IMR-90 (cell line): ENCODE measurements around the gene EMSY. TPM values are rescaled to one million over a fixed set of nuclear protein-coding genes. Genes with fewer than 3 reads are reported as not detected.

Experiments used
- ATAC-seq: fragments of 200-7000 bp; cut with Tn5 transposase; 2 replicates; pipeline ENCODE4 v1.9.1; 2020; ENCODE audit warnings: low read depth, mild to moderate bottlenecking, moderate library complexity
- BruUV-seq: library from RNA; stranded (reverse); fragments of 400-500 nt; replicated peaks from 2 replicates; lab custom pipeline; 2021; lab: Mats Ljungman, UMichigan
- CTCF ChIA-PET: fragments of 300-600 bp; formaldehyde crosslinking; extraction: SDS; loops from one replicate; lab custom pipeline; 2021; ENCODE audit warnings: antibody characterized with exemption; lab: Yijun Ruan, JAX
- POLR2A ChIA-PET: fragments of 300-600 bp; sonication (Branson Sonifier 250); formaldehyde crosslinking; loops from one replicate; lab custom pipeline; 2022; ENCODE audit warnings: antibody characterized with exemption; ENCODE audit not compliant: unreplicated experiment; lab: Charles Lee
- DNase-seq: peaks from one replicate; pipeline ENCODE4 v3.0.0; 2013
- H2AFZ ChIP-seq: replicated peaks from 2 replicates; pipeline ENCODE3; 2013; ENCODE audit warnings: low read length, mild to moderate bottlenecking; ENCODE audit not compliant: poor library complexity
- H2AK5ac ChIP-seq: 2 replicates; pipeline ENCODE4 v1.6.1; 2013; ENCODE audit warnings: low read depth, low read length, inconsistent platforms
- H2AK9ac ChIP-seq: replicated peaks from 2 replicates; pipeline ENCODE3; 2013; ENCODE audit warnings: mild to moderate bottlenecking, low read depth, low read length, moderate library complexity; ENCODE audit not compliant: poor library complexity
- H2BK120ac ChIP-seq: 2 replicates; pipeline ENCODE4 v1.6.1; 2013; ENCODE audit warnings: low read depth, low read length, inconsistent platforms
- H2BK15ac ChIP-seq: 3 replicates; pipeline ENCODE4 v1.6.1; 2013; ENCODE audit warnings: low read depth, low read length, inconsistent platforms
- H2BK20ac ChIP-seq: 2 replicates; pipeline ENCODE4 v1.6.1; 2013; ENCODE audit warnings: low read depth, mild to moderate bottlenecking, inconsistent platforms, low read length, moderate library complexity
- H2BK5ac ChIP-seq: 2 replicates; pipeline ENCODE4 v1.6.1; 2013; ENCODE audit warnings: mild to moderate bottlenecking, low read depth, low read length, inconsistent platforms; ENCODE audit not compliant: poor library complexity, severe bottlenecking
- H3K14ac ChIP-seq: replicated peaks from 2 replicates; pipeline ENCODE4 v1.6.1; 2013; ENCODE audit warnings: low read depth, low read length, inconsistent platforms
- H3K18ac ChIP-seq: 2 replicates; pipeline ENCODE4 v1.6.1; 2013; ENCODE audit warnings: low read depth, low read length, control low read depth
- H3K23ac ChIP-seq: 2 replicates; pipeline ENCODE4 v1.6.1; 2013; ENCODE audit warnings: low read depth, low read length, inconsistent platforms
- H3K27ac ChIP-seq: 2 replicates; pipeline ENCODE4 v1.5.1; 2013; ENCODE audit warnings: mild to moderate bottlenecking, control low read depth, low read length; ENCODE audit not compliant: insufficient read depth
- H3K27me3 ChIP-seq: 2 replicates; pipeline ENCODE4 v1.6.1; 2013; ENCODE audit warnings: low read length; ENCODE audit not compliant: control insufficient read depth, insufficient read depth
- H3K36me3 ChIP-seq: 2 replicates; pipeline ENCODE4 v1.6.1; 2013; ENCODE audit warnings: low read length, mixed read lengths; ENCODE audit not compliant: control insufficient read depth, insufficient read depth
- H3K4ac ChIP-seq: 2 replicates; pipeline ENCODE4 v1.6.1; 2013; ENCODE audit warnings: low read depth, low read length, inconsistent platforms
- H3K4me1 ChIP-seq: 2 replicates; pipeline ENCODE4 v1.6.1; 2013; ENCODE audit warnings: low read length, mixed read lengths; ENCODE audit not compliant: control insufficient read depth, insufficient read depth
- H3K4me2 ChIP-seq: 2 replicates; pipeline ENCODE4 v1.6.1; 2013; ENCODE audit warnings: low read depth, mild to moderate bottlenecking, control low read depth, low read length, moderate library complexity
- H3K4me3 ChIP-seq: 2 replicates; pipeline ENCODE4 v1.5.1; 2013; ENCODE audit warnings: low read depth, mild to moderate bottlenecking, control low read depth, low read length, moderate library complexity; ENCODE audit not compliant: insufficient read depth
- H3K56ac ChIP-seq: 2 replicates; pipeline ENCODE4 v1.6.1; 2013; ENCODE audit warnings: low read length, inconsistent platforms; ENCODE audit not compliant: insufficient read depth; ENCODE audit errors: extremely low read depth
- H3K79me1 ChIP-seq, 2 experiments: 2 replicates each; pipeline ENCODE4 v1.6.1; 2013; ENCODE audit warnings: low read length in 2 of 2, inconsistent platforms in 1 of 2, low read depth in 1 of 2
- H3K9ac ChIP-seq: 2 replicates; pipeline ENCODE4 v1.6.1; 2013; ENCODE audit warnings: low read depth, low read length, control low read depth
- H3K9me1 ChIP-seq: 2 replicates; pipeline ENCODE4 v1.6.1; 2013; ENCODE audit warnings: low read length, inconsistent platforms; ENCODE audit not compliant: insufficient read depth
- H3K9me3 ChIP-seq: 2 replicates; pipeline ENCODE4 v1.6.1; 2013; ENCODE audit warnings: low read length; ENCODE audit not compliant: control insufficient read depth, insufficient read depth
- H4K20me1 ChIP-seq: 2 replicates; pipeline ENCODE4 v1.6.1; 2013; ENCODE audit warnings: low read length, inconsistent platforms; ENCODE audit not compliant: insufficient read depth
- H4K5ac ChIP-seq: 2 replicates; pipeline ENCODE4 v1.6.1; 2013; ENCODE audit warnings: mild to moderate bottlenecking, low read depth, low read length, control low read depth
- H4K8ac ChIP-seq, 2 experiments: 2 replicates each; pipeline ENCODE4 v1.6.1; 2013; ENCODE audit warnings: low read depth in 2 of 2, low read length in 2 of 2, control low read depth in 1 of 2, inconsistent platforms in 1 of 2
- H4K91ac ChIP-seq: 2 replicates; pipeline ENCODE4 v1.6.1; 2013; ENCODE audit warnings: low read depth, low read length, inconsistent platforms; ENCODE audit not compliant: insufficient read depth
- CEBPB ChIP-seq: IDR thresholded peaks from 2 replicates; pipeline ENCODE4 v1.6.1; 2012; ENCODE audit warnings: low read depth, low read length, improper control_type of control experiment
- FOS ChIP-seq: fragments of 150-350 bp; IDR thresholded peaks from 2 replicates; pipeline ENCODE4 v1.6.1; 2016; ENCODE audit warnings: low read depth, low read length
- RCOR1 ChIP-seq: IDR thresholded peaks from 2 replicates; pipeline ENCODE4 v1.6.1; 2012; ENCODE audit warnings: mild to moderate bottlenecking, low read length, improper control_type of control experiment; ENCODE audit not compliant: insufficient replicate concordance
- SMC3 ChIP-seq: fragments of 150-350 bp; IDR thresholded peaks from 2 replicates; pipeline ENCODE4 v1.6.1; 2016; ENCODE audit warnings: low read depth, mild to moderate bottlenecking, antibody characterized with exemption, low read length, moderate library complexity
- USF2 ChIP-seq: fragments of 150-350 bp; IDR thresholded peaks from 2 replicates; pipeline ENCODE4 v1.6.1; 2017; ENCODE audit warnings: mild to moderate bottlenecking, antibody characterized with exemption, low read length, low read depth
- WGBS, 2 experiments: methylation state at CpG; one replicate each; pipeline versions ENCODE4 v1.1.5 to v1.1.7; 2013; ENCODE audit warnings: missing lambda C conversion rate in 2 of 2; ENCODE audit not compliant: insufficient read length in 1 of 2; ENCODE audit errors: extremely low coverage in 2 of 2; 5-methylcytosine and 5-hydroxymethylcytosine counted together
- dilution Hi-C: fragments of 300-500 bp; cut with HindIII; formaldehyde crosslinking; loops from one replicate; pipeline ENCODE4 v1.14.3; 2018; ENCODE audit warnings: low sequenced_read_pairs; ENCODE audit not compliant: unreplicated experiment
- in situ Hi-C: fragments of 300-500 bp; cut with MboI; formaldehyde crosslinking; loops from 3 replicates; pipeline ENCODE4 v1.14.3; 2019; ENCODE audit warnings: low sequenced_read_pairs, inconsistent platforms, mixed read lengths
- intact Hi-C: fragments of 100-400 bp; cut with micrococcal nuclease; formaldehyde crosslinking; loops from 2 replicates; pipeline ENCODE4 v1.10.0; 2022
- polyA plus RNA-seq, 3 experiments: library from polyadenylated mRNA; depleted of rRNA; stranded (reverse); fragments of >200 nt; gene quantifications; 2 replicates each; pipeline ENCODE4 v1.2.3, GENCODE V29; 2012; ENCODE audit warnings: low replicate concordance in 1 of 3
- total RNA-seq: library from RNA; depleted of rRNA; stranded (reverse); fragments of >200 nt; gene quantifications from 2 replicates; pipeline ENCODE4 v1.2.3, GENCODE V29; 2012

Gene EMSY
- total and polyA plus RNA-seq, 2 of the 4 experiments (the other 2 are of a cell fraction): 14.1 to 22.0 TPM

GRCh38 chr11:76589964-76590950 lies 145.4 kb downstream of the EMSY start:
- no peak overlapping the region for H3K23ac ChIP-seq
- in situ Hi-C loops (no loop called here), intact Hi-C loops (no loop called here), dilution Hi-C loops (no loop called here)
- H2BK20ac ChIP-seq: no peak overlapping the region
- H4K91ac ChIP-seq: no peak overlapping the region
- no CpG with 5 or more reads among the region's 9 CpGs for WGBS, 2 experiments
- H4K8ac ChIP-seq: no peak overlapping the region
- no peaks in the 10 kb centered on the region for H3K79me1 ChIP-seq
- H3K56ac ChIP-seq: no peak overlapping the region
- ATAC-seq (no peak), DNase-seq (no peak)
- no peak overlapping the region for H3K4me3 ChIP-seq
- no peak overlapping the region for H2AFZ ChIP-seq
- H2AK5ac ChIP-seq: no peak overlapping the region
- no peak overlapping the region for H3K4ac ChIP-seq
- peaks cover 5% of the 10 kb centered on the region; the same call in 1 of the 2 replicates for H3K27me3 ChIP-seq
- peaks cover 2% of the 10 kb centered on the region; the same call in 1 of the 2 replicates for H3K9me3 ChIP-seq
- no peaks in the 10 kb centered on the region for H3K36me3 ChIP-seq
- H2AK9ac ChIP-seq: no peak overlapping the region
- no peaks in the 10 kb centered on the region for H4K20me1 ChIP-seq
- no peak overlapping the region for H3K18ac ChIP-seq
- ChIA-PET CTCF (no interaction called here), POLR2A (no interaction called here)
- H3K4me2 ChIP-seq: no peak overlapping the region
- H3K9me1 ChIP-seq: no peaks in the 10 kb centered on the region; the same call in 1 of the 2 replicates
- H4K5ac ChIP-seq: no peak overlapping the region
- BruUV-seq: no TSS peak
- no peak overlapping the region for H3K9ac ChIP-seq
- no peak overlapping the region for H2BK15ac ChIP-seq
- H2BK120ac ChIP-seq: no peak overlapping the region
- H3K14ac ChIP-seq: no peak overlapping the region
- H3K27ac ChIP-seq: no peak overlapping the region
- H3K4me1 ChIP-seq: peaks cover 7% of the 10 kb centered on the region
- no peak overlapping the region for H2BK5ac ChIP-seq
- no peak for TF ChIP-seq RCOR1
- TF ChIP-seq SMC3: no peak
- TF ChIP-seq FOS: no peak
- TF ChIP-seq USF2: no peak
- no peak for TF ChIP-seq CEBPB
